ENCODE data around the gene DUSP28. TPM values are rescaled to one million over a fixed set of nuclear protein-coding genes. Genes with fewer than 3 reads are reported as not detected.

Gene DUSP28
- total and polyA plus RNA-seq, 2 of the 13 experiments (the other 11 are each of a cell fraction or from before 2014, with no cell fraction given): 5.2 to 8.6 TPM

GRCh38 chr2:240604939-240605716, 45.0 kb downstream of the DUSP28 start (continued):
- no peak for TF ChIP-seq AFF4 (CRISPR knock-in tag; IDR thresholded peaks at IDR 0.05)
- TF ChIP-seq KIAA2018 (CRISPR knock-in tag; IDR thresholded peaks at IDR 0.05; ENCODE audit: borderline replicate concordance): no peak
- no peak for TF ChIP-seq ADNP (CRISPR knock-in tag; IDR thresholded peaks at IDR 0.05)
- no peak for TF ChIP-seq NFE2 (CRISPR knock-in tag; IDR thresholded peaks at IDR 0.05)
- TF ChIP-seq ZFYVE20 (CRISPR knock-in tag; IDR thresholded peaks at IDR 0.05; ENCODE audit: borderline replicate concordance, low read depth): 0 out of 2 replicates have a peak, but pooled peaks have one; percentile 20
- no peak for TF ChIP-seq HOXD1 (CRISPR knock-in tag; IDR thresholded peaks at IDR 0.05)
- no peak for TF ChIP-seq ZNF3 (CRISPR knock-in tag; IDR thresholded peaks at IDR 0.05)
